Pancreas (tissue), 10 donors: ENCODE measurements around the gene MYO10. TPM values are rescaled to one million over a fixed set of nuclear protein-coding genes. Genes with fewer than 3 reads are reported as not detected.

ENCODE experiments used
- ATAC-seq, 4 donors: fragments of 200-7000 bp; cut with Tn5 transposase; one replicate each; pipeline versions ENCODE4 v1.8.0 to v1.9.1; 2020; ENCODE audit warnings: mild to moderate bottlenecking in 4 of 4, moderate library complexity in 4 of 4
- DNase-seq, 6 donors: peaks; one replicate each; pipeline ENCODE4 v3.0.0-alpha.2; 2020
- FAIRE-seq: peaks from 2 replicates; lab custom pipeline; 2012; peaks lifted over from hg19 to GRCh38; lab: Jason Lieb, UNC
- H3K27ac ChIP-seq, 4 donors: fragments of 200-600 bp; sonication (generic); 1 replicate in 3 of 4; 2 replicates in 1 of 4; pipeline versions ENCODE4 v1.5.0 to v1.8.0; 2020
- H3K27me3 ChIP-seq, 4 donors: fragments of 200-600 bp; one replicate each; pipeline ENCODE4 v1.8.0; 2021
- H3K36me3 ChIP-seq, 3 donors: fragments of 200-600 bp; sonication (generic) in 1 of 3; one replicate each; pipeline versions ENCODE4 v1.5.0 to v1.8.0; 2020 to 2021
- H3K4me1 ChIP-seq, 3 donors: fragments of 200-600 bp; one replicate each; pipeline ENCODE4 v1.8.0; 2021
- H3K4me3 ChIP-seq, 4 donors: fragments of 200-600 bp; sonication (generic) in 2 of 4; one replicate each; pipeline versions ENCODE4 v1.5.0 to v1.8.0; 2020 to 2021
- H3K9me3 ChIP-seq, 4 donors: fragments of 200-600 bp; one replicate each; pipeline ENCODE4 v1.8.0; 2021
- WGBS, 2 donors: extraction: QIAGEN DNeasy Blood & Tissue Kit; methylation state at CpG; one replicate each; pipeline ENCODE4 v1.1.7; 2013; 5-methylcytosine and 5-hydroxymethylcytosine counted together
- intact Hi-C, 3 donors: fragments of 100-400 bp; cut with DNase I; formaldehyde crosslinking; loops; one replicate each; pipeline versions ENCODE4 v1.11.1 to v1.14.2; 2022
- polyA plus RNA-seq, 2 donors: library from polyadenylated mRNA; stranded (reverse); fragments of 200-250 nt; gene quantifications; one replicate each; pipeline ENCODE4 v1.2.3, GENCODE V29; 2013
- total RNA-seq, 6 donors: library from RNA; stranded (reverse); fragmentation: NEBNext Ultra II Directional in 4 of 6; extraction: Animal tissue kit (Norgen Biotek cat#: 25700) in 4 of 6; gene quantifications; one replicate each; pipeline versions ENCODE4 v1.2.1 to v1.2.4, GENCODE V29; 2021 to 2023
- TF ChIP-seq, protein P1 (sequence below), 4 donors: fragments of 200-600 bp; sonication (generic) in 3 of 4; IDR thresholded peaks; one replicate each; pipeline versions ENCODE4 v1.5.0 to v1.8.0; 2021; ENCODE audit warnings: antibody characterized with exemption in 4 of 4
- donor health status: healthy with polysubstance abuse.
- donor health status: DM: no; HTN: no; CAD: no; lungs with moderate emphysema.
- donor health status: DM: no; HTN: no; CAD: no.
- donor health status: control.
- donor health status: control.
- donor health status: Bipolar disorder and iron deficiency.
- donor health status: DM: yes; HTN: yes; CAD: no.
- donor health status: DM: no; HTN: no; CAD: no.
- donor health status: DM: no; HTN: no; CAD: no.
- donor health status: DM: yes; HTN: yes; CAD: no.

Gene MYO10
- total and polyA plus RNA-seq, 8 donors = 11.5 to 47.3 (median 34.8) TPM

DNA sequence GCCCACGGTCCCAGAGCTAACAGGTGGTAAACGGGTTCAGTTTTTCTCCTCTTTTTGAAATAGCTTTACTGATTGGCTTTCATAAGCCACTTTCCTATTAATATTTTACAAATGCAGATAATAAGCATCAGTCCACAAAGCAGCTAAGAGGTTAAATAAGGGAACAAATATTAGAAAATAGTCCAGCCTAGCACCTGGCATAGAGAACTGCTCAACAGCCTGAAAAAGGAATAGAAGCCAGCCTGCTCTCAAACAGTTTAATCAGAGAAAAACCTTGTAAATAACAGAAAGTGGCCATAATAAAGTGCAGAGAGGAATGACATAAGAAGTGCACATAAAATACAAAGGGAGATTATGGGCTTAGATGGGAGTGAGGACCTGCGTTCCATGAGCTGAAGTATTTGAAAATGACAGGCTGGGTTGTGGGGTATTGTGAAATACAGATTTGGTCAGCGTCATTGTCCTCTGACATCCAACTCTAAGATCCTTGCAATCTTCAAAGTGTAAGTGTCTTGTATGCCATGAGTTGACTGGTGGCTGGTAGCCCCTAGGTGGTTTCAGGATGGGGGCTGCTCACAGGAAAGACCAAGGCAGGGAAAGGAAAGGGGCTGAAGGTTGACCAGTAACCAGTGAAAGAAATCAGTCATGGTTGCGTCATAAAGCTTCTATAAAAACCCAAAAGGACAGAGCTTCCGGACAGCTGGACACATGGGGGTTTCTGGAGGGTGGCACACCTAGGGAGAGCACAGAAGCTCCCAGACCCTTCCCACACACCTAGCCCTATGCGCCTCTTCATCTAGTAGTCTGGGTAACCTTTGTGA lies 32.4 kb downstream of the MYO10 start:
- H3K27me3 ChIP-seq = no peaks in the 10 kb centered on the region
- H3K4me1 ChIP-seq = peaks cover 21 to 25% (median 25%) of the 10 kb centered on the region in 3 donors
- TF ChIP-seq, protein P1, sequence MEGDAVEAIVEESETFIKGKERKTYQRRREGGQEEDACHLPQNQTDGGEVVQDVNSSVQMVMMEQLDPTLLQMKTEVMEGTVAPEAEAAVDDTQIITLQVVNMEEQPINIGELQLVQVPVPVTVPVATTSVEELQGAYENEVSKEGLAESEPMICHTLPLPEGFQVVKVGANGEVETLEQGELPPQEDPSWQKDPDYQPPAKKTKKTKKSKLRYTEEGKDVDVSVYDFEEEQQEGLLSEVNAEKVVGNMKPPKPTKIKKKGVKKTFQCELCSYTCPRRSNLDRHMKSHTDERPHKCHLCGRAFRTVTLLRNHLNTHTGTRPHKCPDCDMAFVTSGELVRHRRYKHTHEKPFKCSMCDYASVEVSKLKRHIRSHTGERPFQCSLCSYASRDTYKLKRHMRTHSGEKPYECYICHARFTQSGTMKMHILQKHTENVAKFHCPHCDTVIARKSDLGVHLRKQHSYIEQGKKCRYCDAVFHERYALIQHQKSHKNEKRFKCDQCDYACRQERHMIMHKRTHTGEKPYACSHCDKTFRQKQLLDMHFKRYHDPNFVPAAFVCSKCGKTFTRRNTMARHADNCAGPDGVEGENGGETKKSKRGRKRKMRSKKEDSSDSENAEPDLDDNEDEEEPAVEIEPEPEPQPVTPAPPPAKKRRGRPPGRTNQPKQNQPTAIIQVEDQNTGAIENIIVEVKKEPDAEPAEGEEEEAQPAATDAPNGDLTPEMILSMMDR (IDR thresholded peaks at IDR 0.05) = no peak
- intact Hi-C loops = no loop called here
- H3K9me3 ChIP-seq = no peaks in the 10 kb centered on the region
- no peaks in the 10 kb centered on the region for H3K36me3 ChIP-seq
- ATAC-seq = peak; percentile 22 to 66 (median 55)
- no peak overlapping the region for H3K4me3 ChIP-seq
- 23 to 32% methylated on average over 7 of the region's 7 CpGs for WGBS, 2 donors
- no peak for DNase-seq
- H3K27ac ChIP-seq = peak overlapping the region in 3 of 4 donors; percentile 26 to 57 (median 32)
- FAIRE-seq = no peak

DNA sequence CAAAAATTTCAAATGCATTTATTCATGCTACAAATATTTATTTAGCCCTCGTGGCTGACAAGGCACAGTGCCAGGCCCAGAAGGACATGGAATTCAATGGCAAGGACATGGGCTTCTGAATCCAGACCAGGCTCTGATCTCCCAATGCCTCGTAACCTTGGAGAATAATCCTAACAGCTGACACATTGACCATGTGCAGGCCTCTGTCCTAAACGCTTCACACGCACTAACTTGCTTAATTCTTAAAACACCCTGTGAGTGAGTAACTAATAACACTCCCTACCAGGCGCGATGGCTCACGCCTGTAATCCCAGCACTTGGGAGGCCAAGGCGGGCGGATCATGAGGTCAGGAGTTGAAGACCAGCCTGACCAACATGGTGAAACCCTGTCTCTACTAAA lies 33.2 kb downstream of the MYO10 start:
- no peaks in the 10 kb centered on the region for H3K27me3 ChIP-seq
- no peaks in the 10 kb centered on the region for H3K36me3 ChIP-seq
- intact Hi-C loops = no loop called here
- H3K27ac ChIP-seq = peak overlapping the region in 3 of 4 donors; percentile 26 to 57 (median 32)
- ATAC-seq (peak; percentile 47 to 75 (median 69)), DNase-seq (peak in 4 of 6 donors; percentile 59 to 64 (median 62)), FAIRE-seq (no peak)
- 39 to 50% methylated on average over 9 of the region's 9 CpGs for WGBS, 2 donors
- no peak overlapping the region for H3K4me3 ChIP-seq
- TF ChIP-seq, protein P1 (IDR thresholded peaks at IDR 0.05) = no peak
- H3K9me3 ChIP-seq = no peaks in the 10 kb centered on the region
- peaks cover 25 to 28% (median 26%) of the 10 kb centered on the region in 3 donors for H3K4me1 ChIP-seq

DNA sequence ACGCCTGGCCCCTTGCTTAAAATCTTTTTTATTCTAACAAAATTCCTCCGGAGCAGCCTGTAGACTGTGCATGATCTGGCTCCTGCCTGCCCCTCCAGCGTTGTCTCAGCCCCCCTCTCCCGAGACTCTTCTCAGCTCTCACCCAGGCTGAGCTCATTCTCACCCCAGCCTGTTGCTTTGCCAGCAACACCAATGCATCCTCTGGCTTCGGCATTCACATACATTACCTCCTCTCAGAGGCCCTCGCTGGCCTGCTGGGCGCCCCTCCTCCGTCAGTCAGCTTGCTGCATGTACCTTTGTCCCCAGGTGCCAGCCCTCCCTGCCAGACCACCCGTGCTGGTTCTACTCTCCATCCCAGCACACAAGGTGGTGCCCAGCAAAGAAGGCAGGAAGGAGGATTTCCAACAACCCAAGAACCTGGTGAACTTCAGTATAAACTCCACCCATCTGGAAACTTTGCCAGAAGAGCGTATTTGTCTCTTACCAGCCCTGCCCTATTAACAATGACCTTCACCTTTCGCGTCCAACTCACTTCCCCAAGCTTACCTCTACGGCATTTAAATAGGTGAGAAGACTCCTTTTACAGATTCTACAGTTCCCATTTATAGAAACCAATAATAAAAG lies 35.0 kb downstream of the MYO10 start:
- Histone ChIP-seq H3K27ac (peak overlapping the region in 1 of 4 donors; percentile 6), H3K9me3 (no peaks in the 10 kb centered on the region), H3K4me3 (no peak overlapping the region), H3K4me1 (peaks cover 38 to 45% (median 40%) of the 10 kb centered on the region in 3 donors), H3K36me3 (no peaks in the 10 kb centered on the region), H3K27me3 (no peaks in the 10 kb centered on the region)
- intact Hi-C loops = no loop called here
- TF ChIP-seq, protein P1 (IDR thresholded peaks at IDR 0.05) = no peak
- DNase-seq (no peak), ATAC-seq (peak in 1 of 4 donors; percentile 21), FAIRE-seq (no peak)
- WGBS, 2 donors = 62 to 64% methylated on average over 13 of the region's 13 CpGs

DNA sequence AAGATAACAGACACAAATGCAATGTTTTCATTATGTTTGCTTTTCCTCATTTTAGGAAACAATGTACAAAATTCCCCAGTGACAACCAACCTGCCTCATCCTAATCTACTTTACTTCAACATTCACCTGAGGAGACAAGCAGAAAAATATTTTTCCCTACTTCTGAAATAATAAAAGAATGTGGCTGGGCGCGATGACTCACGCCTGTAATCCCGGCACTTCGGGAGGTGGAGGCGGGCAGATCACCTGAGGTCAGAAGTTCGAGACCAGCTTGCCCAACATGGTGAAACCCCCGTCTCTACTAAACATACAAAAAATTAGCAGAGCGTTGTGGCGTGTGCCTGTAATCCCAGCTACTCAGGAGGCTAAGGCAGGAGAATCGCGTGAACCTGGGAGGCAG lies 36.9 kb downstream of the MYO10 start:
- no peak for ATAC-seq
- DNase-seq = no peak
- Histone ChIP-seq H3K4me3 (no peak overlapping the region), H3K4me1 (peaks cover 40 to 60% (median 47%) of the 10 kb centered on the region in 3 donors), H3K9me3 (no peaks in the 10 kb centered on the region), H3K36me3 (no peaks in the 10 kb centered on the region), H3K27ac (no peak overlapping the region), H3K27me3 (no peaks in the 10 kb centered on the region)
- FAIRE-seq = no peak
- intact Hi-C loops = no loop called here
- TF ChIP-seq, protein P1 (IDR thresholded peaks at IDR 0.05) = no peak
- WGBS, 2 donors = 70 to 78% methylated on average over 12 of the region's 12 CpGs
